NT2/D1 (cell line): ENCODE results near the gene TECR.

Experiments
- SUZ12 ChIP-seq: IDR thresholded peaks from 2 replicates; pipeline ENCODE4 v1.6.1; 2011; ENCODE audit not compliant: insufficient read length, insufficient read depth; ENCODE audit errors: extremely low read depth
- YY1 ChIP-seq: IDR thresholded peaks from 2 replicates; pipeline ENCODE4 v1.6.1; 2011; ENCODE audit not compliant: insufficient read length, insufficient read depth
- ZNF274 ChIP-seq: IDR thresholded peaks from 2 replicates; pipeline ENCODE4 v1.6.1; 2011; ENCODE audit warnings: mild to moderate bottlenecking, low read depth, low read length

DNA sequence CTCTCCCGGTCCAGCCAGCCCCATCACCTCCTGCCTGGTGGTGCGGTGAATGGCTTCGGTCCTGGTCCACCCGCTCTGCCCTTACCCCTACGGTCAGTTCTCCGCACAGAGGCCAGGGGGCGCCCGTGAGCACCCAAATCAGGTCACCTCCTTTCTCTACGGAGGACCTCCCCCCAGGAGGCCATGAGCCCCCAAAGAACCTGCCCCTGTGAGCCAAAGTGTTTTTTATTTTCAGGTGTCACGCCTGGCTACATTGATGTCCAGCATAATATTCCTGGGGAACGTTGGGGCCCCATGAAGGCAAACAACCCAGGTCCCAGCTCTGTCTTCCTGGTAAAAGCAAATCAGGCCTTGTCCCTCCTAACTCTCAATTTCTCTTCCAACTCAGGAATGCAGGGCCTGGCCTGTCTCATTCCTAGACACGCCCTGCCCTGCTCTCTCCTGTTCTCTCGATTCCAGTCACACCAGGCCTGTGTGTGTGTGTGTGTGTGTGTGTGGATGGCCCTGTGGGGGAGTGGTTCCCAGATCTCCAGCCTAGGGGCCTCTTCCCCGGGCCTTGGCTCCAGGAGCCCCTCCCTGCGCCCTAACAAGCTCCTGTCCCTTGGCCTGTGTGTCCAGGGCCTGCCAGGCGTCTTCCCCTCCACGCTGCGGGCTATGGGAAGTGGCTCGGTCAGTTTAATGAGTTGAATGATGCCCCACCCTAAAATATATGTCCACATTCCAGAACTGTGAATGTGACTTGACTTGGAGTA is 23.7 kb upstream of the TECR start:
- TF ChIP-seq ZNF274, result no peak
- no peak for TF ChIP-seq SUZ12
- no peak for TF ChIP-seq YY1
